Measurements from ENCODE around the gene NKAIN4.

- TF ChIP-seq CTCF (IDR thresholded peaks at IDR 0.05) (no peak), POLR2A (IDR thresholded peaks at IDR 0.05) (no peak)
Measured at GRCh38 chr20:63232235-63233060, 21.8 kb downstream of the NKAIN4 start.
